Measurements from ENCODE around the gene CNTN4. TPM values are rescaled to one million over a fixed set of nuclear protein-coding genes. Genes with fewer than 3 reads are reported as not detected.

CNTN4 gene
- total RNA-seq, 1 donor from 2014 or later, result 34.3 TPM

DNA sequence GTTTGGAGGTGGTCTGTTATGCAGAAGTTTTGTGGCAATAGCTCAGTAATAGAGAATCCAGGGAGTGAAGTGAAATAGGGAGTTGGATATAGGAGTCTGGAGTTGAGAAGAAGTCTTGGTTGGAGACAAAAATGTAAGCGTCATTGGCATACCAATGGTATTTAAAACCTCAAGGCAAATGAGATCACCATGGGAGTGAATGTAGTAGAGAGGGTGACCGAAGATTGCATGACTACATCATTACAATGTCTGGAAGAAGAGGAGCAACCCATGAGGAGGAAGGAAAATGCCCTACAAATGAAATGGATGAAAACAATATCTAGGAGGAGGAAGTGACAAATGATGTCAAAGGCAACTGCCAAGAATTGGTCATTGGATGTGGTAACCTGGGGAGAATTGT lies 54.4 kb downstream of the CNTN4 start:
- no peak for DNase-seq

DNA sequence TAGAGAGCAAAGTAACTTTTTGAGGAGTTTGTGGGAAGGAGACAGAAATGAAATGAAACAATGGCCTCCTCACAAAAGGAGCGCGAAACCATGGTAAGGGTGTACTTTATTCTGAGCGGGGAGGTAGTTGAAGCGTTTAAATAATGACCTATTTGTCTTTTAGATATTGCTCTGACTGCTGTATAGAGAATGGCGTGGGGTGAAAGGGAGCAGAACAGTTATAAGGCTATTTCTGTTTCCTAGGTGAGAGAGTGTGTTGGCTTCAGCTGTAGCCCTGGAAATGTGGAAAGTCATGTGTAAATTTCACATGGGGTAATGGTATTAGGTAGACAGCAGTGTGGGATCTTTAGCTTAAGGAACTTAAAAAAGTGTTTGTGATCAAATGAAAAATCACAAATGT lies 54.9 kb downstream of the CNTN4 start:
- no peak for DNase-seq

DNA sequence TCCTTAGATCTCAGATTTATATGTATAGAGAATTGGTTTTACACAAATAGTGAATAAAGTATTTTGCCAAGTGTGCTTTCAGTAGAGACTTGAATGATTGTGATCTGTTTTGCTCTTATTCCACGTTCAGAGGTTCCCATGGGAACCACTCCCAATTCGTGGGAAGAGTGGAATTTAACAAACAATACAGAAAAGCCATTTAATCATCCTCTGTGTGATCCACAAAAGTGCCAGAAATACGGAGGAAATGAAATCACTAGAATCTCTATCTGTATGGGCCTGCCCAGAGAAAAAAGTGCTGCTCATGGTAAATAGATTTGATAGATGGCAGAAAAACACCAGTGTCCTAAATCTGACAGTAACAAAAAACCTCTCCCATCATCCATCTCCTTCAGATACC lies 56.0 kb downstream of the CNTN4 start:
- DNase-seq, result peak; percentile 51

- DNase-seq, result peak; percentile 6
These were observed 57.7 kb downstream of the CNTN4 start for GRCh38 chr3:2156244-2156847.

DNA sequence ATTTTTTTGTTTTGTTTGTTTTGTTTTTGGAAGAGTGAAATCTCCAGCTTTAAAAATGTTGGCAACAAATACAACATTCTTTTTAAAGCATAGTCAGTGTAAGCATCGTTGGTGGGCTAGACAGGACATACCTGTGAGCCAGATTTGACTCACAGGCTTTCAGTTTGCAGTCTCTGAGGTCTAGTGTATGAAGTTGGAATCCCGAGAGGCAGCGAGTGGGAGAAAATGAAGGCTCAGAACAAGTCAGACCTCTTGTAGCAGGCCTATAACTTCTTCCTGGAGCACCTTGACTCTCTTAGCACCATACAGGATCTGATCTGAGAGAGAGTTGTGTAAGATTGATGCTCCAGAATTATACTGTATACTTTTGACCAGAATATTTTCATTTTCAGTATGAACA lies 60.2 kb downstream of the CNTN4 start:
- DNase-seq, result peak; percentile 6

GRCh38 chr3:2166552-2166951 lies 67.9 kb downstream of the CNTN4 start:
- DNase-seq, result peak; percentile 5

- no peak for DNase-seq
These were observed 74.0 kb downstream of the CNTN4 start for GRCh38 chr3:2172561-2173171.

GRCh38 chr3:2180634-2181033 lies 82.0 kb downstream of the CNTN4 start:
- DNase-seq, result no peak

DNA sequence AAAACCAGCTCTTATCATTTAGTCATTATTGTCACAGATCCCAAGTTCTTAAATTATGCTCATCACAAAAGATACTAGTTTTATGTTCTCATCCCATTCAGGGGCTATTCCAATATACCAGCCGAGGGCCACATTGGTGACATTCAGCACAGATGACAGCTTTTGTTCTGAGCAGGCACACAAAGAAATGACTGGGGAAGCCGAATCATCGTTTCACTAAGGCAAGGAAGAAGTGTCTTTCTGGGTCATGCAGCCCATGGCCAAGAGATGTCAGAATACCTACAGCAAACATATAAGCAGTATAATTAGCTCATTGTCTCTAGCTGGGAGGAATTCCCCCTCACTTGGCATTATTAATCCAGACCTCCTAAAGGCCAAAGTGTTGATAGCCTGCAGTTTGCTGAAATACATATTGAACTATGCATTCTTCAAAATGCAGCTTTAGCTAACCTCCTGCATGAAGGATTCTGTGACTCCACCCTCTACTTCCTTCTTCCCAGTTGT lies 100.2 kb downstream of the CNTN4 start:
- DNase-seq, result no peak

GRCh38 chr3:2204054-2204453 lies 105.4 kb downstream of the CNTN4 start:
- no peak for DNase-seq

DNA sequence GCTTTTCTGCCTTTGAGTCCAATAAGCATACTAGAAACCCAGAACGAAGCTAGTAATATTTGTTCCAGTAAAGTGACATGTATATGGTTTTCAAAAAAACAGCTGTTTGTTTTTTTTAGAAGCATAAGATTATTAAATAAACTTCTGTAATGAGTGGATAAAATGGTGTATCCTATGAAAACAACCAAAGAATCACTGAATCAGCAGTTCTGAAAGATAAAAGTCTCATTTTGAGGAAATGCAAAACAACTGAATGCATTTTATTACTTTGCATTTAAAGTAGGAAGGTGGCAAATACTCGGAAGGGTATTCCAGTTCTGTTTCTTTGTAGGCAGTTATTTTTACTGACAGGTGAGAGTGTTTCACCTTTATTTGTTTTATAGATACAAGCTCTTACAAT lies 107.0 kb downstream of the CNTN4 start:
- no peak for DNase-seq

DNA sequence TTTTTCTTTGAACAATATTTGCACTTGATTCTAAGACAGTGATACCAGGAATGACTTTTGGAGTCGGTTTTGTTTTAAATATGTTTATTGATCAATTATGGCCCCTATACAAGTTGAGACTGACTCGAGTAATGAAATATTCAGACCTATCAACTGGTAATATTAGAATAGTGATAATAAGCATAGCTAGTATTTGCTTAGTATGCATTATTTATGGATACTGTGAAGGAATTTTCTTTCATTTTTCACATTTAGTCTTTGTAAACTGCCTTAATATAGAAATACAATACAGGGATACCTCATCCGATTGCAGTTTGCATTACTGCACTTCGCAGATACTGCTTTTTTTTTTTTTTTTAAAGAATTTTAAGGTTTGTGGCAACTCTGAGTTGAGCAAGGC lies 107.9 kb downstream of the CNTN4 start:
- no peak for DNase-seq

- DNase-seq, result no peak
These were observed 112.9 kb downstream of the CNTN4 start for GRCh38 chr3:2211568-2211967.

DNA sequence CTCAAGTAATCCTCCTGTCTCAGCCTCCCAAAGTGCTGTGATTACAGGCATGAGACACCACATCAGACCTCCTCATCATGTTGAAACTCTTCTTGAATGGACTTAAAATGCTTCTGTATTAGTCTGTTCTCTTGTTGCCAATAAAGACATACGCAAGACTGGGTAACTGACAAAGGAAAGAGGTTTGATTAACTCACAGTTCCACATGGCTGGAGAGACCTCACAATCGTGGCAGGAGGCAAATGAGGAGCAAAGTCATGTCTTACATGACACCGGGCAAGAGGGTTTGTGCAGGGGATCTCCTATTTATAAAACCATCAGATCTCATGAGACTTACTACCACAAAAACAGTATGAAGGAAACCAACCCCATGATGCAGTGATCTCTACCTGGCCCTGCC lies 113.5 kb downstream of the CNTN4 start:
- no peak for DNase-seq

DNA sequence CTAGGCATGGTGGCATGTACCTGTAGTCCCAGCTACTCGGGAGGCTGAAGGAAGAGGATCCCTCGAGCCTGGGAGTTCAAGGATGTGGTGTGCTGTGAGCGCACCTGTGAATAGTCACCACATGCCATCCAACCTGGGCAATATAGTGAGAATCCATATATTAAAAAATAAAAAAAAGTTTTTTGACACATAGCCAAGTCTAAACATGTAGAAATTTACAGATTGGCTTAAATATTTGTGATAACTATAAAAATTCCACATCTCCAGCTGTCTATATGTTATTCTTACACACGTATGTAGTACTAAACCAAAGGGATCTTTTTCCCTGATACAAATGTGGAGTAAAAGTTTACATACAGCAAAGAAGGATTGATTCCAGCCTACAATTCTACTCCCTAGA lies 119.7 kb downstream of the CNTN4 start:
- no peak for DNase-seq

DNA sequence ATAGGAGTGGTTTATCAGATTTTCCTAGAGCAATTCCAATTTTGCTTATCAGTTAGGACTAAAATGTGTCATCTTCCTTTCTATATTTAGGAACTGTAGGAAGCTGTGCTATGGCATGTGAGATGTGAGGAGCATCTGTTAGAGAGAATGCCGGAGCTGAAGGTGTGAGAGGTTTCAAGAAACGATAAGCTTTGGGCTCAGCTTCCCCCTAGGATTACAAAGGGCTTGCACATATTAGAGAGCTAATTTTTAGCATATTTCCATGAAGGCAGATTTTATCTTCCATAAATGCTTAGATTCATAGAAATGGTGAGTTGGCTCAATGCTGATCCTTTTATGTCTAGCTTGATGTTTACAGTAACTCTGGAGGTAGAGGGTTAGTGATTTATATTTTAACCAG lies 120.2 kb downstream of the CNTN4 start:
- DNase-seq, result no peak

DNA sequence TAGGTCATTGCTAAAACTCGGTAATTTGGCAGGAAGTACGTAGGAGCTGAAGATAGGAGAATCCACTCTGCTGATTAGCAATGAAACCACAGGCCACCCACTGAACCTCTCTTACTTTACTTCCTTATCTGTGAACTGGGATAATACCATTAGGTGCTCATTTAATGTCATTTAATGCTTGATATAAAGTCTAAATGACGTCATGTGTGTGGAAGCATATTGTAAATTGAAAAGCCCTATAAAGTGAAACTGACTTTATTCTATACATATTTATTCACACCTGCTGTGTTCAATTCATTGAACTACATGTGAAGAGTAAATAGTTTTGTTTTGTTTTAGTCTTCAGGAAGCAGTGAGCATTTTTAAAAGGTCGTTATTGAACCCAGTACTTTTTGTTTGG lies 137.5 kb downstream of the CNTN4 start:
- DNase-seq, result no peak

- DNase-seq, result no peak
These were observed 145.5 kb downstream of the CNTN4 start for GRCh38 chr3:2244137-2244536.

DNA sequence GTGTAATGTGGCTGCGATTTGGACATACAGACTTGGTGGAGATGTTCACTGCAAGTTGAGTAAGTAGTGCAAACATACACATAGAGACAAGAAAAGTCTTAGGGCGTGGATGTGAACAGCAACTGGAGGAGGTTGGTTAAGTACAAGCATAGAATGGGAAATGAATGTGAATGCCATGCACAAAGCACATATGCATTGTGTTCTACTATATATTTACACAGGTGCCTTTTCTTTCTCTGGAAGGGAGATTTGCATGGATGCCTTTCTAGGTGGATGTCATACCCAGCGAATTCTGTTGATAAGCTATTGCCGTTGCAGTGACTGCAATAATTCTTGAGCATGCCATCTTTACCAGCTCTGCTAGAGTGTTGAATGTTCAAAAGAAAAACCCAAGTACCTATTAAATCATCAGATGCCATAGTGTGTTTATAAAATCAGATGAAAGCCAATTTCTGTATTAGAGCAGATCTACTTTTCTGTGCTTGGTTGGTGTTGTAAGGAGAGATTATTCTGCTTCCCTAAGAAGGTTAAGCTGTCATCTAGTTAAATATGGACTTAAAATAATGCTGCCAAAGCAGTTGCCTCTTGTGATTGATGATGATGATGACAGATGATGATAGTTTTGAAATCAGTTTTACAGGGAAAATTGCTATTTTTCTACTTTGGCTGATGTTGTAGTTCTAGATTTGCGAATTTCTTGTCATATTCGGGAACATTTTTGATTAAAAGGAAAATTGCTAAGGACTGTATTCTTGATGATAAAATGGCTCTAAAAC lies 148.4 kb downstream of the CNTN4 start:
- peak; percentile 7 for DNase-seq

DNA sequence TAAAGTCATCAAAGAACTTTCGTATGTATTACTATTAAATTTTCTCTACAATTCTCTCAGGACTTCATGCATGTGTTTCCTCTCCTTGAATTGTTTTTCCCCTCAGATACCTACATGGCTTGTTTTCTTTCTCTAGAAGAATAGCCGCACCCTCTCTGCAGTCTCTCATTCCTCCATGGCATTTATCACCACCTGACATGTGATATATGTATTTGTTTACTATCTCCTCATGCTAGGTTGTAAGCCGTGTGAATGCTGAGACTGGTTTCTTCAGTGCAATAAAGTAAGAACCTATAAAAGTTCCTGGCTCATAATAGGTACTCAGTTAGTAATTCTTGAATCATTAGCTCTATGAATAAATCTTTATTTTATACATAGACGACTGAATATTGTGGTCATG lies 149.2 kb downstream of the CNTN4 start:
- no peak for DNase-seq

- no peak for DNase-seq
These were observed 152.1 kb downstream of the CNTN4 start for GRCh38 chr3:2250783-2251182.

DNA sequence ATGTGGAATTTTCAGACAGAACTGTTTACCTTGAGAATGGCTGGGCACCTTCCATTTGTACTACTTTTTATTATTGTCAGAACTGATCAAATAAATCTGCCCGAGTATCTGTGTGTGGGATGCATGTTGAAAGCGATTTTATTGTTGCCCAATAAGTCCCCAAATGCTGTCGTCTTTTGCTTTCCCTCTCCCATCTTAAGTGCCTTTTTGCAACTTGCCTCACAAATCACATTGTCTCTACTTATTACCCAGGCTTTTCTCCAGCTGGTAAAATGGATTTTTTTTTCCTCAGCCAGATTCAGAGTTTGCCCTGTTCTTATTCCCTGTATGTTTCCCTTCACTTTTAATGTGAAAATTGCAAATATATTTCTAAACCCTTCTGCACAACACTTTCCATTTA lies 163.1 kb downstream of the CNTN4 start:
- DNase-seq, result no peak

DNA sequence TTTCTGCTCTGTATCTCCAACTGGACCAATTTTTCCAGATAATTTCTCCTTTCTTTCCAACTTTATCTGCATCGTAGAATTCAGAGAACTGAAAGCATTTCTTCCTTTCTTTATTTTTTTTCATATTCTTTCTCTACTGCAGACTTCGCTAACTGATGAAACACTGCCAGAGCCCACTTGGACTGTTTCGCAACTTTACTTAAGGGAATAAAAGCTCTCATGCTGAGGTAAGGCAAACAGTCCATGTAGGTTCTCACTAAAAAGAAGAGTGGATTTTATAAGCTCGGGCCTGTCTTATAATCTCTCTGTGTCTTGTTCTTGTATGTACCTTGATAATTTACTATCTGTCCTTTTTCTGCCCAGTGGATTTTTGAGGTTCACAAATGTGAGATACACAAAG lies 163.5 kb downstream of the CNTN4 start:
- DNase-seq, result no peak

DNA sequence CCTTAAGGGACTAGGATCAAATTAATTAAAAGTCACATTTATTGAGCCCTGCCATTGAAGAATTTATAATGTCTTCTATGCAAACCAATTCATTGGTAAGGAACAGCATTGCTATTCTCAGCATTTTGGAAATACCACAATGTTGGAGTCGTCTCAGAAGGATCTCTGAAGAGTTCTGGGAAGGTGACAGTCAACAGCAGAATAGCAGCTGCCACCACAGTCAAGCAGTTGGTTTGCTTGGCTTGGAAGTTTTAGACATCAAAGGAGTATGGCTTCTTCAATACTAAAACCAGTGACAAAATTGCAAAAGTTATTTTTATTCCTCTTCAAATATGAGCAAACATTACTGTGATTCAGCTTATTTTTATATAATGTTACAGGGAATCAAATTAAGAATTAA lies 167.9 kb downstream of the CNTN4 start:
- no peak for DNase-seq
